Right forelimb (tissue), 1 donor: ENCODE measurements around the gene NUDC.
"Not testable (repeated sequence)": the region's sequence is repeated elsewhere in the genome, so short reads cannot be mapped to it uniquely, and the experiment has no call there.

Experiments
- DNase-seq: peaks from one replicate; pipeline ENCODE4 v3.0.0-alpha.2; 2018

The NUDC gene

GRCh38 chr1:26911399-26912146 is 10.0 kb upstream of the NUDC start:
- no peak for DNase-seq

GRCh38 chr1:26912147-26912490 is 9.4 kb upstream of the NUDC start:
- no peak for DNase-seq

- DNase-seq = no peak
Observed at GRCh38 chr1:26913389-26913753, 8.2 kb upstream of the NUDC start.

GRCh38 chr1:26913754-26914619 is 7.6 kb upstream of the NUDC start, which contains the start of gene NR0B2:
Gene NR0B2, minus strand, starts transcription at chr1:26913975. Its CDS starts 35 bp downstream, at chr1:26913940.
- DNase-seq = no peak

- DNase-seq = no peak
Observed at GRCh38 chr1:26915204-26915842, 6.2 kb upstream of the NUDC start.

GRCh38 chr1:26921126-26921539 is 410 bp upstream of the NUDC start:
- no peak for DNase-seq

- DNase-seq = no peak
Observed at GRCh38 chr1:26922431-26922729, 837 bp downstream of the NUDC start.

- no peak for DNase-seq
Observed at GRCh38 chr1:26922901-26923300, 1.4 kb downstream of the NUDC start.

GRCh38 chr1:26923711-26924110 is 2.2 kb downstream of the NUDC start:
- DNase-seq = no peak

- DNase-seq = no peak
Observed at GRCh38 chr1:26932531-26932930, 11.0 kb downstream of the NUDC start.

- DNase-seq = no peak
Observed at GRCh38 chr1:26936823-26937222, 15.3 kb downstream of the NUDC start.

- DNase-seq = no peak
Observed at GRCh38 chr1:26938004-26938658, 16.6 kb downstream of the NUDC start.

GRCh38 chr1:26938659-26939025 is 17.1 kb downstream of the NUDC start:
- no peak for DNase-seq

- DNase-seq = no peak
Observed at GRCh38 chr1:26941311-26941710, 19.8 kb downstream of the NUDC start.

- DNase-seq = no peak
Observed at GRCh38 chr1:26942656-26943055, 21.1 kb downstream of the NUDC start.

- DNase-seq = no peak
Observed at GRCh38 chr1:26945138-26945537, 23.6 kb downstream of the NUDC start.

GRCh38 chr1:26945728-26946127 is 24.2 kb downstream of the NUDC start:
- DNase-seq = no peak

- DNase-seq = no peak
Observed at GRCh38 chr1:26946270-26946669, 24.7 kb downstream of the NUDC start.

- DNase-seq = not testable (repeated sequence)
Observed at GRCh38 chr1:26948725-26949057, 27.1 kb downstream of the NUDC start.

- no peak for DNase-seq
Observed at GRCh38 chr1:26949266-26949925, 27.9 kb downstream of the NUDC start.

GRCh38 chr1:26949926-26950319 is 28.4 kb downstream of the NUDC start:
- no peak for DNase-seq

GRCh38 chr1:26950602-26951001 is 29.1 kb downstream of the NUDC start:
- DNase-seq = no peak

- DNase-seq = no peak
Observed at GRCh38 chr1:26951216-26951615, 29.7 kb downstream of the NUDC start.
